ENCODE results near the gene TTC23L. TPM values are rescaled to one million over a fixed set of nuclear protein-coding genes. Genes with fewer than 3 reads are reported as not detected.

TTC23L gene
- total and polyA plus RNA-seq, 2 experiments from 2014 or later: 0.98 to 1.2 TPM

- H3K36me3 ChIP-seq: peaks cover 51% of the 10 kb centered on the region
- H3K9me3 ChIP-seq (ENCODE audit: low read depth): no peaks in the 10 kb centered on the region
- H3K4me1 ChIP-seq (ENCODE audit: low read depth): no peaks in the 10 kb centered on the region
- H3K27ac ChIP-seq: no peak overlapping the region
- DNase-seq (ENCODE audit: low read depth in 1 of 2, low spot score in 1 of 2): no peak
- no peaks in the 10 kb centered on the region for H3K27me3 ChIP-seq
- no peak overlapping the region for H3K4me3 ChIP-seq
- no peak for TF ChIP-seq CTCF (IDR thresholded peaks at IDR 0.05; ENCODE audit: low read depth, low read length)
Measured at GRCh38 chr5:34944460-34945047, 105.6 kb downstream of the TTC23L start.

Other genes with a start within 250 kb of the TTC23L start
- gene RAI14, start 182.8 kb upstream of the TTC23L start, total RNA-seq: 11.6 and 12.8 TPM in 2 replicates
- 9.6 and 13.4 TPM in 2 replicates for gene RAI14, start 182.8 kb upstream of the TTC23L start, polyA plus RNA-seq
- gene RAD1, start 76.3 kb downstream of the TTC23L start, total RNA-seq: 11.8 and 14.1 TPM in 2 replicates
- 35.1 and 38.6 TPM in 2 replicates for gene RAD1, start 76.3 kb downstream of the TTC23L start, polyA plus RNA-seq
- gene BRIX1, start 76.5 kb downstream of the TTC23L start, total RNA-seq: 12.9 and 14.4 TPM in 2 replicates
- 30.9 and 42.6 TPM in 2 replicates for gene BRIX1, start 76.5 kb downstream of the TTC23L start, polyA plus RNA-seq
- gene DNAJC21, start 90.4 kb downstream of the TTC23L start, total RNA-seq: 18.7 and 49.4 TPM in 2 replicates
- 37.8 and 40.5 TPM in 2 replicates for gene DNAJC21, start 90.4 kb downstream of the TTC23L start, polyA plus RNA-seq
- 0.07 TPM in 1 of 2 replicates, not detected in the other for gene AGXT2, start 208.8 kb downstream of the TTC23L start, total RNA-seq
- not detected in 2 replicates for gene AGXT2, start 208.8 kb downstream of the TTC23L start, polyA plus RNA-seq